ENCODE data around the gene NEUROD2.

- TF ChIP-seq, protein P1, sequence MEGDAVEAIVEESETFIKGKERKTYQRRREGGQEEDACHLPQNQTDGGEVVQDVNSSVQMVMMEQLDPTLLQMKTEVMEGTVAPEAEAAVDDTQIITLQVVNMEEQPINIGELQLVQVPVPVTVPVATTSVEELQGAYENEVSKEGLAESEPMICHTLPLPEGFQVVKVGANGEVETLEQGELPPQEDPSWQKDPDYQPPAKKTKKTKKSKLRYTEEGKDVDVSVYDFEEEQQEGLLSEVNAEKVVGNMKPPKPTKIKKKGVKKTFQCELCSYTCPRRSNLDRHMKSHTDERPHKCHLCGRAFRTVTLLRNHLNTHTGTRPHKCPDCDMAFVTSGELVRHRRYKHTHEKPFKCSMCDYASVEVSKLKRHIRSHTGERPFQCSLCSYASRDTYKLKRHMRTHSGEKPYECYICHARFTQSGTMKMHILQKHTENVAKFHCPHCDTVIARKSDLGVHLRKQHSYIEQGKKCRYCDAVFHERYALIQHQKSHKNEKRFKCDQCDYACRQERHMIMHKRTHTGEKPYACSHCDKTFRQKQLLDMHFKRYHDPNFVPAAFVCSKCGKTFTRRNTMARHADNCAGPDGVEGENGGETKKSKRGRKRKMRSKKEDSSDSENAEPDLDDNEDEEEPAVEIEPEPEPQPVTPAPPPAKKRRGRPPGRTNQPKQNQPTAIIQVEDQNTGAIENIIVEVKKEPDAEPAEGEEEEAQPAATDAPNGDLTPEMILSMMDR (IDR thresholded peaks at IDR 0.05), result no peak
- no peak for TF ChIP-seq EP300 (IDR thresholded peaks at IDR 0.05)
Measured at GRCh38 chr17:39580082-39580468, 27.6 kb downstream of the NEUROD2 start.
